ENCODE measurements around the gene CDHR4.

- TF ChIP-seq CTCF (IDR thresholded peaks at IDR 0.05) (no peak), POLR2A (IDR thresholded peaks at IDR 0.05) (no peak)
Observed at GRCh38 chr3:49757197-49757596, 42.5 kb downstream of the CDHR4 start.
